D341Med (cell line): ENCODE results near the gene PDGFA.

ENCODE experiments used
- DNase-seq: peaks from one replicate; pipeline ENCODE4 v3.0.0; 2012; ENCODE audit warnings: low spot score

PDGFA gene

GRCh38 chr7:460374-461116 is 59.1 kb downstream of the PDGFA start:
- no peak for DNase-seq

GRCh38 chr7:459584-460373 is 59.9 kb downstream of the PDGFA start:
- DNase-seq = no peak

- no peak for DNase-seq
Measured at GRCh38 chr7:458511-459245, 61.0 kb downstream of the PDGFA start.

- DNase-seq = no peak
Measured at GRCh38 chr7:457814-458510, 61.7 kb downstream of the PDGFA start.

- DNase-seq = no peak
Measured at GRCh38 chr7:455110-455928, 64.3 kb downstream of the PDGFA start.

GRCh38 chr7:454356-455109 is 65.1 kb downstream of the PDGFA start:
- DNase-seq = no peak

- no peak for DNase-seq
Measured at GRCh38 chr7:453597-454306, 65.9 kb downstream of the PDGFA start.

- no peak for DNase-seq
Measured at GRCh38 chr7:452791-453455, 66.7 kb downstream of the PDGFA start.

GRCh38 chr7:452226-452751 is 67.4 kb downstream of the PDGFA start:
- DNase-seq = no peak

GRCh38 chr7:451255-452225 is 68.1 kb downstream of the PDGFA start:
- DNase-seq = no peak

GRCh38 chr7:450741-451140 is 68.9 kb downstream of the PDGFA start:
- DNase-seq = no peak

- no peak for DNase-seq
Measured at GRCh38 chr7:450036-450435, 69.6 kb downstream of the PDGFA start.

GRCh38 chr7:449324-450019 is 70.2 kb downstream of the PDGFA start:
- DNase-seq = no peak

GRCh38 chr7:447523-447922 is 72.1 kb downstream of the PDGFA start:
- no peak for DNase-seq
